ENCODE data around the gene COL9A3.

DNA sequence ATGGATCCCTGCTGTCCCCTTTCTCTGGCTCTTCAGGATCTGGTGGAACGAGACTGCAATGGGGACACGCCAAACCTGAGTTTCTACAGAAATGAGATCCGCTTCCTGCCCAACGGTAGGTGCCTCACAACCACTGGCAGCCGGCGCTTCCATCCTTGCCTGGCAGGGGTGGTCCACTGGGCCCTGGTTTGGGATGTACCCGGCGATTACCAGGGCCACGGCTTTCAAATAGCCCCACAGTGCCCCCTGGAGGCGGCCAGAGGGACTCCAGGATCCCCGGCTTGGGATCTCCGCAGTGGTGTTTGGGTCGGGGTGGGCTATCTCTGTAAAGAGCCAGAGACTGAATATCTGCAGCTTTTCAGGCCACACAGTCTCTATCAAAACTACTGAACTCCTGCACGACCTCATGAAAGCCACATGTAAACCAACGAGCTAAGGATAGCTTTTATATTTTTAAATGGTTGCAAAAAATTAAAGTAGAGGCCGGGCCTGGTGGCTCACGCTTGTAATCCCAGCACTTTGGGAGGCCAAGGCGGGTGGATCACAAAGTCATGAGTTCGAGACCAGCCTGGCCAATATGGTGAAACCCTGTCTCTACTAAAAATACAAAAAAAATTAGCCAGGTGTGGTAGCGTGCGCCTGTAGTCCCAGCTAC lies 8.5 kb upstream of the COL9A3 start:
- TF ChIP-seq, protein P1, sequence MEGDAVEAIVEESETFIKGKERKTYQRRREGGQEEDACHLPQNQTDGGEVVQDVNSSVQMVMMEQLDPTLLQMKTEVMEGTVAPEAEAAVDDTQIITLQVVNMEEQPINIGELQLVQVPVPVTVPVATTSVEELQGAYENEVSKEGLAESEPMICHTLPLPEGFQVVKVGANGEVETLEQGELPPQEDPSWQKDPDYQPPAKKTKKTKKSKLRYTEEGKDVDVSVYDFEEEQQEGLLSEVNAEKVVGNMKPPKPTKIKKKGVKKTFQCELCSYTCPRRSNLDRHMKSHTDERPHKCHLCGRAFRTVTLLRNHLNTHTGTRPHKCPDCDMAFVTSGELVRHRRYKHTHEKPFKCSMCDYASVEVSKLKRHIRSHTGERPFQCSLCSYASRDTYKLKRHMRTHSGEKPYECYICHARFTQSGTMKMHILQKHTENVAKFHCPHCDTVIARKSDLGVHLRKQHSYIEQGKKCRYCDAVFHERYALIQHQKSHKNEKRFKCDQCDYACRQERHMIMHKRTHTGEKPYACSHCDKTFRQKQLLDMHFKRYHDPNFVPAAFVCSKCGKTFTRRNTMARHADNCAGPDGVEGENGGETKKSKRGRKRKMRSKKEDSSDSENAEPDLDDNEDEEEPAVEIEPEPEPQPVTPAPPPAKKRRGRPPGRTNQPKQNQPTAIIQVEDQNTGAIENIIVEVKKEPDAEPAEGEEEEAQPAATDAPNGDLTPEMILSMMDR (IDR thresholded peaks at IDR 0.05; ENCODE audit: insufficient read depth, low read length, poor library complexity, severe bottlenecking) = peak; percentile 89
- no peak for TF ChIP-seq EZH2phosphoT487 (conservative IDR thresholded peaks at IDR 0.05; ENCODE audit: low read length)

Data from SU-DHL-6 (cell line).